Kidney (tissue), 14 donors: Measurements from ENCODE around the gene PITPNC1. TPM values are rescaled to one million over a fixed set of nuclear protein-coding genes. Genes with fewer than 3 reads are reported as not detected.
A peak's percentile ranks its signal among the peaks of the same experiment; 100 is the strongest.
"Not testable (repeated sequence)": the region's sequence is repeated elsewhere in the genome, so short reads cannot be mapped to it uniquely, and the experiment has no call there.

ENCODE experiments used
- DNase-seq, 5 donors: peaks; one replicate each; pipeline ENCODE4 v3.0.0-alpha.2; 2013 to 2020
- FAIRE-seq: peaks from 2 replicates; lab custom pipeline; 2012; peaks lifted over from hg19 to GRCh38; lab: Jason Lieb, UNC
- H3K27ac ChIP-seq, 2 donors: one replicate each; pipeline ENCODE4 v1.7.0; 2013; ENCODE audit warnings: low read depth in 2 of 2, low read length in 2 of 2, inconsistent platforms in 1 of 2
- H3K27me3 ChIP-seq: one replicate; pipeline ENCODE4 v1.7.1; 2013; ENCODE audit warnings: low read length, inconsistent platforms; ENCODE audit not compliant: control insufficient read depth, insufficient read depth
- H3K36me3 ChIP-seq, 3 donors: one replicate each; pipeline versions ENCODE4 v1.7.0 to v1.7.1; 2013; ENCODE audit warnings: low read length in 3 of 3, control low read depth in 1 of 3, inconsistent platforms in 1 of 3; ENCODE audit not compliant: insufficient read depth in 3 of 3, control insufficient read depth in 2 of 3
- H3K4me1 ChIP-seq, 3 donors: one replicate each; pipeline versions ENCODE4 v1.7.0 to v1.7.1; 2013; ENCODE audit warnings: low read length in 3 of 3, inconsistent platforms in 1 of 3, low read depth in 1 of 3; ENCODE audit not compliant: control insufficient read depth in 2 of 3, insufficient read depth in 2 of 3
- H3K4me3 ChIP-seq, 3 donors: one replicate each; pipeline versions ENCODE4 v1.7.0 to v1.8.1; 2013; ENCODE audit warnings: low read length in 3 of 3, control low read depth in 1 of 3, inconsistent platforms in 1 of 3
- H3K9ac ChIP-seq, 3 donors: one replicate each; pipeline versions ENCODE4 v1.7.0 to v1.7.1; 2013; ENCODE audit warnings: low read length in 3 of 3, control low read depth in 1 of 3, inconsistent platforms in 1 of 3
- H3K9me3 ChIP-seq, 3 donors: one replicate each; pipeline versions ENCODE4 v1.7.0 to v1.7.1; 2013; ENCODE audit warnings: low read length in 3 of 3, control low read depth in 1 of 3, inconsistent platforms in 1 of 3; ENCODE audit not compliant: control insufficient read depth in 2 of 3, insufficient read depth in 1 of 3
- CTCF ChIP-seq: IDR thresholded peaks from 3 replicates; pipeline ENCODE4 v1.5.1; 2012; ENCODE audit warnings: mild to moderate bottlenecking, moderate library complexity, borderline replicate concordance; ENCODE audit not compliant: insufficient read depth; ENCODE audit errors: extremely low read depth
- intact Hi-C: fragments of 100-400 bp; cut with DNase I; formaldehyde crosslinking; loops from one replicate; pipeline ENCODE4 v1.11.1; 2022
- polyA plus RNA-seq: library from polyadenylated mRNA; stranded (reverse); fragments of 350-450 nt; fragmentation: Illumina TruSeq; extraction: RNeasy Lipid Tissue Mini Kit (QIAGEN cat#74804); gene quantifications from one replicate; pipeline ENCODE4 v1.2.3, GENCODE V29; 2014; ENCODE audit warnings: low read depth, low replicate concordance; ENCODE audit not compliant: insufficient read depth
- total RNA-seq: library from RNA; stranded (reverse); fragmentation: NEBNext Ultra II Directional; extraction: Animal tissue kit (Norgen Biotek cat#: 25700); gene quantifications from one replicate; pipeline ENCODE4 v1.2.1, GENCODE V29; 2021
- donor health status: control.
- donor health status: control.
- donor health status: control.
- donor health status: control.
- donor health status: control.
- donor health status: DM: yes; HTN: yes; CAD: no.
- donor health status: Normal renal cell carcinoma (clear cell type).

Gene PITPNC1
- total and polyA plus RNA-seq, 2 donors from 2014 or later = 14.2 to 41.3 TPM

GRCh38 chr17:67700037-67700724, 323.1 kb downstream of the PITPNC1 start:
- Histone ChIP-seq H3K36me3 (no peaks in the 10 kb centered on the region), H3K9ac (no peak overlapping the region), H3K9me3 (peaks cover 0 to 2% (median 0%) of the 10 kb centered on the region in 3 donors), H3K27ac (no peak overlapping the region), H3K4me3 (no peak overlapping the region), H3K27me3 (no peaks in the 10 kb centered on the region), H3K4me1 (no peaks in the 10 kb centered on the region)
- DNase-seq (no peak), FAIRE-seq (no peak)
- no peak for TF ChIP-seq CTCF
- intact Hi-C loops = no loop called here

GRCh38 chr17:67700725-67701119, 323.6 kb downstream of the PITPNC1 start:
- H3K36me3 ChIP-seq = no peaks in the 10 kb centered on the region
- peak in 1 of 5 donors; percentile 12 for DNase-seq
- TF ChIP-seq CTCF = no peak
- no peak overlapping the region for H3K27ac ChIP-seq
- intact Hi-C loops = no loop called here
- peaks cover 0 to 2% (median 0%) of the 10 kb centered on the region in 3 donors for H3K9me3 ChIP-seq
- no peaks in the 10 kb centered on the region for H3K27me3 ChIP-seq
- no peak overlapping the region for H3K9ac ChIP-seq
- no peaks in the 10 kb centered on the region for H3K4me1 ChIP-seq
- no peak for FAIRE-seq
- no peak overlapping the region for H3K4me3 ChIP-seq

- H3K4me3 ChIP-seq, H3K36me3 ChIP-seq, H3K9me3 ChIP-seq, H3K27me3 ChIP-seq, H3K9ac ChIP-seq, H3K27ac ChIP-seq, intact Hi-C loops, FAIRE-seq, H3K4me1 ChIP-seq, DNase-seq: not testable (repeated sequence)
Observed at GRCh38 chr17:67702861-67703260, 325.8 kb downstream of the PITPNC1 start.

GRCh38 chr17:67707442-67707841, 330.4 kb downstream of the PITPNC1 start:
- H3K27ac ChIP-seq = no peak overlapping the region
- H3K9me3 ChIP-seq = no peaks in the 10 kb centered on the region
- H3K4me3 ChIP-seq = no peak overlapping the region
- intact Hi-C loops = no loop called here
- no peak for FAIRE-seq
- no peak overlapping the region for H3K9ac ChIP-seq
- TF ChIP-seq CTCF = no peak
- no peaks in the 10 kb centered on the region for H3K27me3 ChIP-seq
- no peak for DNase-seq
- no peaks in the 10 kb centered on the region for H3K36me3 ChIP-seq
- no peaks in the 10 kb centered on the region for H3K4me1 ChIP-seq
